HG02870 (cell line): Measurements from ENCODE around the gene MEG3.

ENCODE experiments used
- ATAC-seq: cut with Tn5 transposase; IDR thresholded peaks from one replicate; pipeline ENCODE4 v1.9.1; 2021; ENCODE audit warnings: mild to moderate bottlenecking, moderate library complexity; ENCODE audit not compliant: unreplicated experiment

The MEG3 gene

DNA sequence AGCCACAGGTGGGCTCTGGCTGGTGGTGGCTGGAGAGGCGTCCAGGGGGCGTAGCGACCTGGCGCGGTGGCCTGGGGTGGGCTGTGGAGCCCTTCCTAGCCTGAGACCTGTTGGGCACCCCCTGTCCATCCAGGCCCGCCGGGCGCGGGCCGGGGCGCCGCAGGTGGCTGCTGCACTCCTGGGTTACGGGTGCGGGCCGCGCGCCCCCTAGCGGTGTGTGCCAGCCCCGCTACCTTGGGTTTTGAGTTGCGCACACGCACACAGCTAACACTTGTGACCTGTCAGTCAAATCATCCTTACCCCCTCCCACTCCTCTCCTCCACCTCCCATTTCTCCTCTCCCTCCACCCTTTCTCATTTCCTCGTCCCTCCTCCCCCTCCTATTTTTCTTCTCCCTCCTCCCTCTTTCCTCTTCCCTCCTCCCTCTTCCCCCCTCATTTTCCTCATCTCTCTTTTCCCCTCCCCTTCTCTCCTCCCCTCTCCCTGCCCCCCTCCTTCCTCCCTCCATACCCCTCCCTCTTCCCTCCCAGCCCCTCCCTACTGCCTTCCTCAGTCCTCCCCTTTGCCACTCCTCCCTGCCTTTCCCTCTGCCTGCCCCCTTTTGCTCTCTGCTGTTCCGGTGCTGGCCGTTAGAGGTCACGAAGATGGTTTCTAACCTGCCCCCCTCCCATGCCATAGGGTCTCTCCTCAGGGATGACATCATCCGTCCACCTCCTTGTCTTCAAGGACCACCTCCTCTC, 2.3 kb downstream of the MEG3 start:
- ATAC-seq, result no peak

DNA sequence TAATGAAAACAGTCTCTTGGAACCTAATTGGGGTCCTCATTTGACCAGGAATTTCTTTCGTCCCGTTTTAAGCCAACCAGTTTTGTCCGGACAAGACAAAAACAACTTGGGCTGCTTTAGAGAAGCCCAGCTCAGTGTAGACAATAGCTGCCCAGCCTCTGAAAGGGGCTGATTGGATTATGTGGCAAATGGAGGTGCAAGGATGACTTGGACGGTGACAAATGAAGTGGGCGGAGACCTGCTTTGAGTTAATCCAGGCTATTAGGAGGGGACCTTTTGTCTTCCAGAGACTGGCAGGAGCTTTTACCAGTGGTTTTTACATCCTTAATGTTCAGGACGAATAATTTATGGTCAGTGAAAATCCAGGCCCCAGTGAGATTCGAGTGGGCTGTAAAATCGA, 4.8 kb downstream of the MEG3 start:
- ATAC-seq, result no peak

DNA sequence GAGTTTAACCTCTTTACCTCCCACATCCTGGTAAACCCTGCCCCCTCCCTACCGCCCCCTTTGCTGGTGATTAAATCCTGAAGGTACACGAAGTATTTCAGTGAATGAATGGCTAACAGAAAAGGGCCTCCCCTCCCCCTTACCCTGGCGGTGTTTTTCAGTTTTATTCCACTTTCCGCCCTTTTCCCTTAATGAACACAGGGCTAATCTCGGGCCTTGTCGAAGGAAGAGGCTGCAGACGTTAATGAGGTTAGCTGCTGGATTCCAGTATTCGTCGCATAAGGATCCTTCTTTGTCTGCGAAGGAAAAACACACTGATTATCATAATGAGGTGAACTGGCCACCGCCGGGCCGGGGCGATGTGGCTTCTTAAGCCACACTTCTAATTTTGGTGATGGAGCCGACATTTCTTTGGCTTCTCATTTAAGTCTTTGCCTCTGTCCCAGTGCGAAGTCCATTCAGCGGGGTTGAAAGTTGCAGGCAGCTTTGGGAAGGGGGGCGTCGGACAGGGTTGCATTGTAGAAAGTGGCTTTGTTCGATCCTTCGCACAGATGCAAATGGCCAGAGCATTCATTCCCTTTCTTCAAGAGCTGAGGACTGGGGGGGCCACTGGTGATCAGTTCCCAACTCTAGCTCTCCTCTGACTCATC, 6.5 kb downstream of the MEG3 start:
- ATAC-seq, result no peak

DNA sequence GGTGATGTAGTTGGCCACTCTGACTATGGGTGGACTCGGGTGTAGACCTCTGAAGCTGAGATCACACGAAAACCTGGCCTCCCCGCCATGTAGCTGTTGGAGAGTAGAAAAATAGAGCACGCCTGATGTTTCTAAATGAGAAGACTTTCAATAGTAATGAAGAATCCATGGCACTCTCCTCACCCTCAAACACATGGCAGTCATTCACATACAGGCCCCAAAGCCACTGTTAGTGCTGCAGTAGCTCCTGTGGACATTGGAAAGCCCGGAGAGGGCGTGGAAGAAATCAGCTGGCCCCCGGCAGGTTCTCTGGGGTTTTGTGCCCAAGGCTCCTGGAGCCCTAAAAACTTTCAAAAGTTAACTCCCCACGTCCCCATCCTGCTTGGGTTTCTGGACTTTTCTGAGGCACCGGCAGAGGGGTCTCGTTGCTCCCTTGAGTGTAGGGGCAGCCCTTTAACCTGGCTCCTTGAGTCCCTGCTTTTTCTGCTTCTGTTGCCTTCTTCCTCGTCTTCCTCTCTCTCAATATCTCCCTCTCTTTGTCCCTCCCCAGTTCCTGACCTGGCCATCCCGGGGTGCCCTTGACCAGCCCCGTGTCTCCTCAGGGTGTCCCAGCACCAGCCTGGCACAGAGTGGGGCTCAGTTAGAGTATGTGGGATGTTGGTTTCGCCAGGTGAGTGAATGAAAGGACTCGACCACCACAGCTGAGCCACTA, 8.3 kb downstream of the MEG3 start:
- no peak for ATAC-seq

DNA sequence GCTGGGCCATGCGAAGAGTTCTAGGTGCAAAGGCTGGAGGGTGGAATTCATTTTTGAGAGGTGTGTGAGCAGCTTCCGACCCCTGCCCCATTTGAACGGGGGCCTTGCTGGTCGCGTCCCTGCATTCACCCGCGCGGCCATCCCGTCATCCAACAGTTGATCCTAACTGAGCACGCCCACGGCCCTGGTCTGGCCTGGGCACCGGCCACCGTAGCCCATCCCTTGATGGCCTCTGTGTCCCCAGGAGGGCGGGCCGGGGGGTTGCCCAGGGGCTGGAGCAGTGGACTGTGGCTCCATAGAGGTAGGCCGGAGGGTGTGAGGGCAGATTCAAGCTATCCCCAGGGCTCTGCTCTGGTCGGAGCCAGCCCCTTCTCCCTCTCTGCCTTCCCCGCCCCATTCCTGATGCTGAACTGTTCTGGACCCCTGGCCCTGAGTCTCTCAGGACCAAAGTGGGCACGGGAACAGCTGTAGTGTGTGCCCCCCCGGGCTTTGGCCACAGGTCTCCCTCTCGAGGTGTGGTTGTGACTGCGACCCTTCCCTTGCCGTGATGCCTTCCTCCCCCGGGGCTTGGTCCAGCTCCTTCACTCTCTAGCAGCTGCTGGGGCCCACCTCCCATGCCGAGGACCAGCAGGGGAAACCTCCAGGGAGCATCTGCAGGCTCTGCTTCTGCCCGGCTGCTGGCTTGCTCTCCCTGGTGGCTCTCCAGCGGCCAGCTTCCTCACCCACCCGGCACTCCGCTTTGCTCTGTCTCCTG, 9.1 kb downstream of the MEG3 start:
- ATAC-seq, result no peak

DNA sequence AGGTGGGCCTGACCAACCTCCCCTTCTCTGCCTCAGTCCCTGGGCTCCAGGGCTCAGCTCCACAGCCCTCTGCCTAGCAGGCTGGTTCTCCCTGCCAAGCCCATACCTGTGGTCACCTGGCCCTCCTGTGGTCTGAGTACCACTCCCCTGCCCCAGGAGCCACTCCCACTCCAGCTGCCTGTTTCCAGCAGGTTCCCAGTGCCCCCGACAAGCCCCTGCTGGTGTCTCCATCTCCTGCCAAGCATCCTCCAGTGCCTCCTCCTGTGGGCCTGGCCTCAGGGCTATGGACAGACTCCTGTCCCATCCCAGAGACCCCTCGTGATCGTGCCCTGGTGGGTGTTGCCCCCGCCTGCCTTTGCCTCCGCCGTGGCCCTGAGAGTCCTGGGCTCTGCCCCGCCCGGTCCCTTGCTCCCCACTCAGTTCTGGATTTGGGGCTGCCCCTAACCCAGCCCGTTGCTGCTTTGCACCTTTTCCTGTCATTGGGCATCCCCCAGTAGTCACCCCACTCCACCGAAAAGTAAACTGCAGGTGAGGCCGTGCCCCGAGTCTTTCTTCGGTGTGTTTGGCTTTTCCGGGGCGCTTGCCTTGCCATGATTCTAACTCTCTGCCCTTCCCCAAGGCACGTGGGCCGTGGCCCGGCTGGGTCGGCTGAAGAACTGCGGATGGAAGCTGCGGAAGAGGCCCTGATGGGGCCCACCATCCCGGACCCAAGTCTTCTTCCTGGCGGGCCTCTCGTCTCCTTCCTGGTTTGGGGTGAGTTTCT, 9.8 kb downstream of the MEG3 start:
- ATAC-seq, result no peak

DNA sequence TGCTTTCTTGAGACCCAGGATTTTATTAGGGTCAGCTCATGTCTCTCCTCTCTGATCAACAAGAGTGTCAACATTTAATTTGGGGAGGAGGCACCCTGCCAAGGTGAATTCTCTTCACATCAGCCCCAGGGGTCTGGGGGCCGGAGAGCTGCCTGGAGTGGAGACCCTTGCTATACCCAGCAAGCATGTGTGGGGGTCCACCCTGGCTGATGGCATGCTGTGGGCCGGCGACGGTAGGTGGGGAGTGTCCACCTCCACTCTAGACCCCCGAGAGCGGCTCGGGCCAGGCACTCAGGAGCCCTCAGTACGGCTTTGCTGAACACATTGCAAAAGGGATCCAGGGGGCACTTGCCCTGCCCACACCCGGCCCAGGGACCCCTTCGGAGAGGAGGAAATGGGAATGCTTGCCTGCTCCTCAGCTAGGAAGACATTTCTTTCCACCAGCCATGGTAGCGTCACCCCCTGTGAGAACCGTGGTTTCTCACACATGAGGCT, 10.4 kb downstream of the MEG3 start:
- no peak for ATAC-seq

DNA sequence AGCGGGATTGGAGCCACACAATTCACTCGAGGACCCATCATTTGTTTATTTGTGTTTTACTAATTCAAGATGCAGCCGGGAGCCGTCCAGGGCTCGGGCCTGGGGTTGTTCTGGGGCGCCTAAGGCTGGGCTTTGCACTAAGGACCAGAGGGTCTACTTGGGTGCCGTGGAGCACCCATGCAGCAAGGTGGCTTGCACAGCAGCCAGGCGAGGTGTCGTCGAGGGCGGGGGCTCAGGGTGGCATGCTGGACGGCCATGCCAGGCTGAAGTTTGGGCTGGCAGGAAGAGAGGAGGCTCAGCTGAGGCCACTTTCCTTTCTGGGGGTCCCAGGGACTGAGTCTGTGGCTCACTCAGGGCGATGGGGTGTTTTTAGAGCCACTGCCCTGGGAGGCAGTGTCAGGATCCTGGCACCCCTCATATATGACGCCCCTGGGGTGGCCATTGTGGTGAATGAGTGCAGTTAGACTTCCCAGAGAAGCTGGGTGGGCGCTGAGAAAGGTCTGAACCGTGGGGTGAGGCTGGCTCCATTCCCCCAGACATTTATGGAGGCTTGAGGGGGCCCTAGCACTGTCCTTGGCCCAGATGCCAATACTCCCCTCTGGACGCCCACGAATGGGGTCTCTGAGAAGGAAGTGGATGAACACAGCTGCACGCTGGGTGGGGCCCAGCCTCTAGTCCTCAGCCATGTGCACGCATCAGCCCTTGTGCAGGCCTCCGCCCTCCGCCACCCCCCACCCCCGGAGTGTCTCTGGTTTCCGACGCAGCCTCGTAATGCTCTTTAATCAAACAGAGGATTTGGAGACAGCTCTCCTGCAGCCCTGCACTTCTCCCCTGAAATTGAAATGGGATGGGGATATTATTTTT, 11.3 kb downstream of the MEG3 start:
- no peak for ATAC-seq

DNA sequence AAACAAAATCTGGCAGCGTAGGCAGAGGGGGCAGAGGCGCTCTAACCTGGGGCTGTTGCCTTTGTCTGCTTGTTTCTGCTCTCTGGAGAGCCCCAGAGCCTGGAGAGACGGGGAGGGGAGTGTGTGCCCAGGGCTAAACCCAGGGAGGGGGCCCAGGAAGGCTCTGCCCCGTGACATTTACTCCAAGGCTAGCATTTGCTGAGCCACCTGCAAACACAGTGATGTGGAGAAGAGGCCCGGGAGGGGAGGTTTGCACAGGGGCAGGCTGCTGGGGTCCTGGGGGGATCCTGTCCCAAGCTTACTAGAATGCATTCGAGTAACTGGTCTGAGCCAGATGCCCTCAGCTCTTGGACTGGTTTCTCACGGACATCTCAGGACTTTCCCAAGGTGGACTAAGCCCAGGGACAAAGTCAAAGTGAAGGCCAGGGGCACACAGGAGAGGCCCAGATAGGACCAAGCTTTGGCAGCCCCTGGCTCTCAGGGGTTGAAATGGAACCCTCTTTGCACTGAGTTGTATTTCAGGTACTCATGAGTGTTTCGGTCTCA, 12.0 kb downstream of the MEG3 start:
- ATAC-seq, result no peak

DNA sequence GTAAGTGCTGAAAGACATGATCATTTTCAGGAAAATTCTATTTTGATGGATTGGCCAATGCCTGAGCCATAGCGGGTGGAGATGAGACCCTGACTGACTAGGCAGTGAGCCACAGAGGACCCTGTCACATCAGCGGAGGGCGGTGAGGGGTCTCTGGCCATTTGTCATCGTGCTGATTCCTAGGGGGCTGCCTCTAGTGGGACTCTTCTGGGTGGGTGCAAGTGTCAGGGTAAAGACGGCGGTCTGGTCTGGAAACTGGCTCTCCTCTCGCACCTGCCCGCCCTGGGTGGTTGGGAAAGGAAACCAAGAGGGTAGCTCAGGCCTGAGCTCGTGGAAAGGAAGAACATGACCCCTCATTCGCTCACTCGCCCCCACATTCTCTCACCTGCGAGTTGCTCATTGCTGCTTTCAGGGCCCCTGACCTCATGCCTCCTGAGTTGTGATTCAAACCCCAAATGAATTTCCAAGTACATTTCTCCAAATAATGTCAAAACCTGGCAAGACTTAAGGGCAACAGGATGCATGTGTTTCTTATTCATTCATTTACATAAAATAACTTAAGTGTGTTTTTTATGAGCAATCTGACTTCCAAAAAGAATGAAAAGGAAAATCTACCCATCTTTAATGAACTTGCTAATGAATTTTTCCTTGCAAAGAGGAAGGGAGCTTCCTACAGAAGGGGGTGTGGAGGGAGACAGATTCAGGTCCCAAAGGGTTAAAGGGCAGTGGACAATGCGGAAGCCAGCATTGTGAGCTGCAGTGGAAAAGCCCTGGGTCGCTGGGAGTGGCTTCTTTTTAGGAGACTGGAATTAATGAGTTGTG, 12.8 kb downstream of the MEG3 start:
- ATAC-seq, result no peak

DNA sequence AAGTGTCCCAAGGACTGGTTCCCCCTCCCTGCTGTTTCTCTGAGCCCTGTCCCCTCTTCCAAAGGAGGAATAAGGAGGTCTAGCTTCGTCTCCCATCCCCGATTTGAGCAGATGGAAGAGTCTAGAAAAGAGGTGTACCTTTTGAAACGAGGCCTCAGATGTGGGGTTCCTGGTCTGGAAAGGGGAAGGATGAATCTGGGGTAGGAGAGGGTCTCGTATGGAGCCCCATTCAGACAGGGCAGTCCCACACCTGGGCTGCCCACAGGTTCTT, 13.3 kb downstream of the MEG3 start:
- no peak for ATAC-seq

DNA sequence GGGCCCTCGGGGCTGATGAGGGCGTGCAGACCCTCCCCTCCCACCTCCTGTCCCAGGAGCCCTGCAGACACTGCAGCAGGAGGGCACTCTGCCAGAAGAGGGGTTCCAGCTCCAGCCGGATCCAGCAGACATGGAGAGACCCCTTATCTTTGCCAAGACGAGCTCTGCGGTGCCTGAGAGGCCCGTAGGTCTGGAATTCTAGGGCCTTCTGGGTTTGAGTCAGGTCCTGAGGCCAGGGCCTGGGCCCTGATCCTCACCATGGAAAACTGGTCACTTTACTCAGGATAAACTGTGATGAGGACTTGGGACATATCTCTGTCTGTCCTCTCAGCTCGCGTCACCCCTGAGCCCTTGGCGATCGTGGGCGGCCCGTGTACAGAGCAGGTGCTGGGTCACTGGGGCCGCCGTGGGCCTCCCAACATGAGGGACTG, 13.8 kb downstream of the MEG3 start:
- ATAC-seq, result no peak

DNA sequence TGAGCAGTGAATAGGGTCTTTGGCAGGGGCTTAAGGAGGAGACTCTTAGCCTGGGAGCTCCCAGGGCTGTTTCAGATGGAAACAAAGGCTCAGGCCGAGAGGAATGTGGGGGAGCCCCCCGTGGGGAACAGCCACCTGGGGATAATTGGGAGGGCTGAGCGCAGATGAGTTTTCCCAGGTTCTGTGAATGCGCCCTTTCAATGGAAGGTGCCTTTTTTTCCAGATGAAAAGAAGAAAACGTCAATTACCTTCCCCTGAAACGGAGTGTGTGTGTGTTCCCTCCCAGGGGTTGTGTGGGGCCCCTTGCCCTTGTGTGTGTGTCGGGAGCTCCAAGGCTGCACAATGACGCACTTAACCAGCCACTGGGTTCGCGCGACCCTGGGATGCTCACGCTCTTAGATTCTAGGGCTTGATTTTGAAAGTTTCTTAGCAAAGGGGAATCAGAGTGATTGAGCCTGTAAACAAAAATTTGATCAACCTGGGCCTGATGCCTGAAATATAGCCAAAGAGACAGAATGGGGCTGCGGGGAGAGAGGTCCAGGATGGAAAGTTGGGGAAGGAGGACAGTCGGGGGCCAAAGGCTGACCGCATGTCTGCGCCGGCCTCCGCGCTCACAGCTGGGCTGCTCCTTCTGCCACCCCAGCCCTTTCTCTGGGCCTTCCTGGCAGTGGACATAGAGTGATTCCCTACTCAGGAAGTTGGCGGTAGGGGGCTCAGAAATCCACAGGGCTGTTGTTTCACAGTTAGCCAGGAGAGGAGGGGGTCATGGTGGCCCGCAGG, 14.6 kb downstream of the MEG3 start:
- ATAC-seq, result no peak

DNA sequence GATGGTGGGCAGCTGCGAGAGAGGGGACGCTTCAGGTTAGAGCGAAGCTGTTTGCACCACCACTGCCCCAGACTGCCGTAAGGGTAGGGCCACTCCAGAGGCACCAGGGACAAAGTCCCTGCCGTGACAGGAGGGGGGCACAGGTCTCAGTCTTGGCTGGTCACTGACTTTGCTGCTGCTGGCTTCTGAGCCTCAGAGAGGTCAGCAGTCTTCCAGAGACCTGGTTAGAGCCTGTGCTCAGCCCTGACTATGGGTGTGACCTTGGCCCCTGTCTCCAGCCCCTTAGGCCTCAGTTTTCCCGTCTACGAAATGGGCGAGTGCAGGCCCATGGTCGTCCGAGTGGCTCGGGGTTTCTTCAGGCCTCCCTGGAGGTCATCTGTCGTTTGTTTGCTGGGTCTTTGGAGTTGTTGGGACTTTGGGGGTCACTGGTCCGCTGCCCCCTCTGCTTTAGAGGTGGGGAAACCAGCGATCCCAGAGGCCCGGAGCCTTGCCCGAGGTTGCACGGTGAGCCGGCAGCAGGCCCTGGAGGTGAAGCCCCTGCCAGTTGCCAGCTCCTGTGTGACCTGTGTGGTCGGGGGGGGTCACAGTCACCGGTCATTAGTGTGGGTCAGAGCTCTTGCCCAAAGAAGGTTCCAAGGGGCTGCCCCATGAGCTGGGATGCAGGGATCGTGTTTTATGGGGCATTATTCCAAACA, 15.3 kb downstream of the MEG3 start:
- ATAC-seq, result no peak

DNA sequence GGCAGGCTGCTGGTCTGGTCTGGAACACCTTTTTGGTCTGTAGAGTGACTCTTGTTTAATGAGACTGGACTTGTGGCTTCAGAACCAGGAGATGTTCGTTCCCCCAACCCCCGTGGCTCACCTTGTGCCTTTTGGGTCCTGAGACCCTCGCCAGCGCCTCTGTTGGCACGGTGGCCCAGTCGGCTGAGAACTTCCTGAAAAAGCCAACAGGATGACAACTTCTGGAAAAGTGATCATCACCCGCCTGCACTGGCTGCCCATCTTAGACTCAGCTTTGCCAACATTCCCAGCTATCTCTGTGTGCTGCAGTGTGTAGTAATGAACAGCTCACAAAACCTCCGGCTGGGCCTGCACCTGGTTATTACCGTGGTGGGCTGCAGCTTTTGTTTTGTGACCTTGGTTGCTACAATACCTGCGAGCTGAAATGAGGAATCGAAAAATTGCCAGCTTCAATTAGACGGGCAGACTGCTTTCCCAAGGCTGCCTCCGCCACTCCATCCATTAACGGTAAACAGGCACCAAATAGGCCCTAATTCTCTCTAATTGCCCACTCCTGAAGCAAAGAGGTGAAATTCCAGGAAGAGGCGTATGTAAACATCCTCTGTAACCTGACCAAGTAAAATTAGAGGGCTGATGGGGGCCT, 16.0 kb downstream of the MEG3 start:
- no peak for ATAC-seq

DNA sequence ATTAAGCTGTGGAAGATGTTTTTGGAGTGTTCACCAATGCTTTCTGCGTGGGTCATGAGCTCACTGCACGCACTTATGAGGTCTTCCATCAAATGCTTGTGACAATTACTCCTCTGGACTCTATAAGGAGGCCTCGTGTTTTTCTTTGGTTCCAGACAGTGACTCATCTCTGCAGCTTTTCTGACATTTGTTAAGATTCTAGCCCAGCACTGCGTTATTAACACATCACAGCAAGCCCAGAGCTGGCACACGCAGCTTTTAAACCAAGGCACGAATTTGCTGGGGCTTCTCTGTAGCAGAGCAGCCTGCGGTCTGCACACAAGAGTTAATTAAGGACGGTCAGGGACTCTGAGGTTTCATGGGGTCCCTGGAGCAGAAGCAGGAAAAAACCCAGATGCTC, 16.9 kb downstream of the MEG3 start:
- no peak for ATAC-seq

DNA sequence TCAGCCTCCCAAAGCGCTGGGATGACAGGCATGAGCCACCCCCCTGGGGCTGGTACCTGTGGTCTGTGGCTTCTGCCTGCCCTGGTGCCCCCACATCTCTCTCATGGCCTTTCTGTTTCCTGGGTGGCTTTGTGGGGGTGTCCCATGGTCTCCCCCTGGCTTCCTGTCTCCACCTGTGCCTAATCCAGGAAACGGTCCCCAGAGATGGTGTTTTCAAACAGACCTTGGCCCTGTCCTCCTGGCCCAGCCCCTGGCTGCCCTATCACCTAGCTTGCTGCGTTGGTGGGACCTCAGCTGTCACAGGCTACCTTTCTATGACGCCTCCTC, 18.1 kb downstream of the MEG3 start:
- no peak for ATAC-seq
